GM20000 (cell line): Measurements from ENCODE around the gene BRIP1.
"Not testable (repeated sequence)": the region's sequence is repeated elsewhere in the genome, so short reads cannot be mapped to it uniquely, and the experiment has no call there.

ENCODE experiments used
- DNase-seq: peaks from one replicate; pipeline ENCODE4 v3.0.0; 2012; ENCODE audit warnings: low spot score
- CTCF ChIP-seq: IDR thresholded peaks from 2 replicates; pipeline ENCODE4 v1.5.1; 2012; ENCODE audit warnings: mild to moderate bottlenecking, control low read depth; ENCODE audit errors: extremely low read depth, missing control alignments

Gene BRIP1

GRCh38 chr17:61862975-61863800, at the start of gene BRIP1:
Gene BRIP1 (minus strand): TSS chr17:61863528. CDS start chr17:61861539, 1,989 bp downstream.
- DNase-seq: peak; percentile 89
- TF ChIP-seq CTCF: no peak

DNA sequence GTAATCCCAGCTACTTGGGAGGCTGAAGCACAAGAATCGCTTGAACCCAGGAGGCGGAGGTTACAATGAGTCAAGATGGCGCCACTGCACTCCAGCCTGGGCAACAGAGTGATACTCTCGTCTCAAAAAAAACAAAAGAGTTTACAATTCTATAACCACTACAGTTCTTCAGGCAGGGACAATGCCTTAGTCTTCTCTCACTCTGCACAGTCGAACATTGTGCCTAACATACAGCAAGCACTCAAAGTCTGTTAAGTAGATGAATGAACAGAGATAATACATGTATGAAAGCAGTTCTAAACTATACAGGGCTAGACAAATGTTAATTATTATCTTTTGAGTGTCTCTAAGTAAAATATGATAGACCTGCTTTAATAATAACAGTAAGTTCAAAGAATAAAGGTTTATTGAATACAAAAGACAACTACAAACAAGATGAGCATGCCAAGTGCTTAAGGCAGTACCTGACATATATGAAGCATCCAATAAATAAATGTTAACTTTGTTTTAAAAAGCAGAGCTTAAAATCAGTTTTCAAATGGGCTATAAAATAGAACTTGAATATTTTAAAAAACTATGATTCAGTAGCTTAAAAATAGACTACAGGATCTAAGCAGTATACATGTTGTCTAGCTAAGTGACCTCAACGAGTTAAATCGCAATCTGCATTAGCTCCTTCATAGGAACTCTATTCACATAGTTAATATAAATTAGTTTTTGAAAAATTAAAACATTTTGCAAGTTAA, 45.1 kb upstream of the BRIP1 start:
- DNase-seq: no peak
- no peak for TF ChIP-seq CTCF

DNA sequence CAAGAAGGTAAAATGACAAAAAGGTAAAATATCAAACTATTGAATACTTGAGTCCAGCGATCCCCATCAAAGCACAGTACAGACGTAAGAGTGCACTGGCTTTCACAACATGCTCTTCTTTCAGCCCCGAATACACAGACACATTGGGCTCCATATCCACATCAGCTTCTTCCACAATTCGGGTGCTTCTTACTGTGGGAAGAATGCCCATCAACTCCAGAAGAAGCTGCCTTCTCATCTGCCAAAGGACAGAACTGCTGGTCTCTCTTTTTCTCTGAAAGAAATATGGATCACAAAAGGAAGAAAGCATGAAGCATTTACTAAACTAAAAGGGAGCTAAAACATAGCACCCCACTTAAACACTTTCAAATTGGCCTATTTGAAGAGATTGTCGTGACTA, 44.0 kb upstream of the BRIP1 start:
- DNase-seq: no peak
- no peak for TF ChIP-seq CTCF

DNA sequence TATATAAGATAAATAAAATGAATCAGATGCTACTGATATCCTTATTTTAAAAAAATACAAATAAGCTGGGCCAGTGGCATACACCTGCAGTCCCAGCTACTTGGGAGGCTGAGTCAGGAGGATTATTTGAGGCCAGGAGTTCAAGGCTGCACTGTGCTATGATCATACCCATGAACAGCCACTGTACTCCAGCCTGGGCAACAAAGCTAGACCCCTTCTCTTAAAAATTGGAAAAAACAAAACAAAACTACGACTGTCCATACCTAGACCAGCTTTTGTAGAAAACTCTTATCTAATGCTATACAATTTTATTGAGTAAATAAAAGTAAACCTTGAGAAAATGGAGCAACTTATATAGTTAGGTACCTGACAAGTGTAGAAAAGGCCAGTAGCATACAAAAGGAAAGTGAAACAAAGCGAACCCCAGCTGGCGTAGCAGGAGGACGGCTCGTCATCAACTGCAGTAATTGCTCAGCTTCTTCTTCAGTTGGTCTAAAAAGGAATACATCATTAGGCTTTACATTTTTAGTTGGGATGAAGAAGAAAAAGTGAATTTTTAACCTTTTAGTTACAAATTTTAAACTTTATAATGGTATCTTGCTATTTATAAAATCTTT, 40.9 kb upstream of the BRIP1 start:
- peak; percentile 68 for DNase-seq
- no peak for TF ChIP-seq CTCF

- DNase-seq: no peak
- no peak for TF ChIP-seq CTCF
Observed at GRCh38 chr17:61903251-61903650, 39.9 kb upstream of the BRIP1 start.

- no peak for DNase-seq
- TF ChIP-seq CTCF: no peak
Observed at GRCh38 chr17:61897548-61898180, 34.3 kb upstream of the BRIP1 start.

DNA sequence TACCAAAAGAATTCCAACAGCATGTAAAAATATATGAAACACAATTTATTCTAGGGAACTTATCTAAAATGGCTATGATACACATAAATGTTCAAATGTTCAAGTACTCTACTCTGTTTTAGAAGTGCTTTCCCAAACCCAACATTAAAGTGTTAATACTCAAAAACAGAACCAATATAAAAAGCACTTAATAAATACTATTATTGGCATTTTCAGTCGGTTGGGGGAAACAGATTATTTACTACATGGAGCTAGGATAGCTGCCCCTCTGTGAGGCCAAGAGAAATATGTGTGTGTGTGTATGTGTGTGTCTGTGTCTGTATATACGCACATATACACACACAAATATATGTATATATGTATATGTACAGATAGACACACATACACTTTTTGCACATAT, 32.1 kb upstream of the BRIP1 start:
- DNase-seq: no peak
- TF ChIP-seq CTCF: no peak

- DNase-seq: not testable (repeated sequence)
Observed at GRCh38 chr17:61894310-61894709, 31.0 kb upstream of the BRIP1 start.

GRCh38 chr17:61887733-61888132, 24.4 kb upstream of the BRIP1 start:
- not testable (repeated sequence) for DNase-seq

GRCh38 chr17:61885865-61886264, 22.5 kb upstream of the BRIP1 start:
- DNase-seq: not testable (repeated sequence)
